GM18505 (cell line): ENCODE results near the gene PPP1CC.

ENCODE experiments used
- ATAC-seq: cut with Tn5 transposase; IDR thresholded peaks from one replicate; pipeline ENCODE4 v1.9.1; 2021; ENCODE audit not compliant: unreplicated experiment
- POLR2A ChIP-seq: IDR thresholded peaks from 4 replicates; pipeline ENCODE4 v1.6.1; 2011; ENCODE audit warnings: borderline replicate concordance; ENCODE audit not compliant: insufficient read depth, insufficient read length; ENCODE audit errors: extremely low read depth

Gene PPP1CC

DNA sequence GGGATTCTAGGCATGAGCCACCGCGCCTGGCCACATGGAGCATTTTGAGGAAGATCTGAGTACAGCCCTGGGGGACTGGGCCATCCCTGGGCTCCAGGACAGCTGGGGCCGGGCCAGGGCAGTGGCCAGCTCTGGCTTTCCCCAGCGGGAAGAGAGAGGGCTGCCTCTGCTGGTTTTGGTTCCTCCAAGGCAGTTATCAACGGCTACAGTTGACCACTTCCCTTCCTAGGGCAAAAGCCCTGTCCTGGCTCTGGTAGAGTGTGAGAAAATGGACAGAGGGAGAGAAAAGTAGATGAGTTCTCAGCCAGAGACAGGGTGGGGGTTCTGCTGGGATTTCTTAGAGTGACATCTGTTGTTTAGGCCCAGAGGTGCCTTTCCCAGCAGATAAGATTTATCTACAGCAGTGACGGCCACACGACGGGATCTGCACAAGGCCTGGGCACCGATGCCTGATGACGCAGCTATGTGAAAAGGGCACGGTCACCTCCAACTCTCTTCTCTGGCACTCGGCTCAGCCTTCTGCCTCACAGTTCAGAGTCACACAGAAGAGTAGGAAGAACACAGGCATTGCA lies 48.3 kb downstream of the PPP1CC start:
- TF ChIP-seq POLR2A = no peak
- no peak for ATAC-seq

GRCh38 chr12:110693731-110694130 lies 49.0 kb downstream of the PPP1CC start:
- no peak for ATAC-seq

GRCh38 chr12:110690127-110690430 lies 52.6 kb downstream of the PPP1CC start:
- ATAC-seq = no peak
- no peak for TF ChIP-seq POLR2A

More at GRCh38 chr12:110693731-110694130, 49.0 kb downstream of the PPP1CC start:
- TF ChIP-seq POLR2A = no peak

GRCh38 chr12:110689281-110690126 lies 53.2 kb downstream of the PPP1CC start:
- TF ChIP-seq POLR2A = peak; percentile 75
- ATAC-seq = peak; percentile 40

DNA sequence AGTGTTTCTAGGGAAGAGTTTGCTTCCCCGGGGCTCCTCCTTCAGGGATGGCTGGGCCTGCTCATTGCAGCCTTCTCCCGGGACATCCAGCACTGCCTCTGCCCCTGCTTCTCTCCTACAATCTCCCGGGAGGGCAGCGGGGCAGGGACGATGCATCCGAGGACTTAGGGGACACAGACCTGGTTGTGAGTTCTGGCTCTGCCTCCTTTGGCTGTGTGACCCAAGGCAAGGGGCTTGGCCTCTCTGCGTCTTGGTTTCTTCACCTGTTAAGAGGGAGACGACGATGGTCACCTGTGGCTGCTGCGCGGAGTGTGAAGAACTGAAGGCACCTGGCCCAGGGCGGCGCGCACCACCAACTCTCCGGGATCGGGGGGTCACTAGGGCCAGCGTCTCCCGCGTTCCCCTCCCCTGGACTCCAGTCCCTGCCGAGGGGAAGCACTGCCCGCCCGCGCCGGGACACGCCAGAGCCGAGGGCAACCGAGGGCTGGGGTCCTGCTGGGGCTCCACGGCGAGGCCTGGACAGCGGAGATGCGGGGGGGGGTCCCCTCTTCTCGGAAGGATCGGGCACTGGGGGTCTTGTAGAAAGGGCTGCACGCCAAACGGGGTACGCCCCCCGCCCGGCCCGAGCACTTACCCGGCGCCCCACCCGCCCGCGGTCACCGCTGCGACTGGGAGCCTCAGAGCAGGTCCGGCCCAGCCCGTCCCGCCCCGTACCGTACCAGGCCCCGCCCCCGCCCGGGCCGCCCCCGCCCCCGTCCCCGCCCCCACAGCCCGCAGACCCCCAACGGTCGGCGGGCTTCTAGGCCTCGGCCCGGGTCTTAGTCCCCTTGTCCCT lies 54.0 kb downstream of the PPP1CC start, which contains the start of gene HVCN1:
TSS of gene HVCN1 (minus strand) at position 670 of the 835 bp plus-strand sequence. CDS start 5,870 bp downstream, outside the sequence.
- peak; percentile 27 for ATAC-seq
- no peak for TF ChIP-seq POLR2A

DNA sequence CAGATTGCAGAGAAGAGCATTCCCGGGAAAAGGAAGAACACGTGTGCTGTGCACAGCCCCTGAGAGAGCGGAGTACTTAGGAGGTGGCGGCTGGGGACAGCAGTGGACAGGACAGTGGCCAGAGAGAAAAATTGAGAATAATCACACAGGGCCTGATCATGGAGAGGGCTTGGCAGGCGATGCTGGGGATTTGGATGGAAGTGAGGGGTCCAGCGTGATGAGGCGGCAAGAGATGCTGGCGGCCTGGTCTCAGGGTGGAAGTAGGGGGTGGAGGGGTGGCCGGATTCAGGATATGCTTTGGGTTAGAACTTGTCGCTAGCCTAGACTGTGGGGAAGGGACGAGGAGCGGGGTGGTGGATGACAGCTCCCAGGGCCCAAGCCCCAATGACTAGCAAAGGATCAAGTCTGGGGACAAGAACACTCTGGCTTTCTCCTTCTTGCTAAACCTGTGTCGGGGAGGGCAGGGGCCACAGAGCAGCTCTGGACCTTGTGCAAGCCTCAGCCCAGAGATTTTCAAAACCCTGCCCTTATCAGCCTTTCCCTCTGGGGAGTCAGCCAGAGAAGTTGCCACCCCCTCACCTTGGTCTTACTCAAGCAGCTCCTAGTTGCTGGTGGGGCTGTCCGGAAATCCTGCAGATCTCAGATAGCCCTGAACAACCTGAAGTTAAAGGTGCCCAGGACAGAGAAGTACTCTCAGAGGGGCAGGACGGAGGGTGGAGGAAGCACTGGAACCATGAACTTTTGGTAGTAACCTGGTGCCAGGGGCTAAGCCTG lies 55.1 kb downstream of the PPP1CC start:
- ATAC-seq = no peak
- TF ChIP-seq POLR2A = peak; percentile 63

DNA sequence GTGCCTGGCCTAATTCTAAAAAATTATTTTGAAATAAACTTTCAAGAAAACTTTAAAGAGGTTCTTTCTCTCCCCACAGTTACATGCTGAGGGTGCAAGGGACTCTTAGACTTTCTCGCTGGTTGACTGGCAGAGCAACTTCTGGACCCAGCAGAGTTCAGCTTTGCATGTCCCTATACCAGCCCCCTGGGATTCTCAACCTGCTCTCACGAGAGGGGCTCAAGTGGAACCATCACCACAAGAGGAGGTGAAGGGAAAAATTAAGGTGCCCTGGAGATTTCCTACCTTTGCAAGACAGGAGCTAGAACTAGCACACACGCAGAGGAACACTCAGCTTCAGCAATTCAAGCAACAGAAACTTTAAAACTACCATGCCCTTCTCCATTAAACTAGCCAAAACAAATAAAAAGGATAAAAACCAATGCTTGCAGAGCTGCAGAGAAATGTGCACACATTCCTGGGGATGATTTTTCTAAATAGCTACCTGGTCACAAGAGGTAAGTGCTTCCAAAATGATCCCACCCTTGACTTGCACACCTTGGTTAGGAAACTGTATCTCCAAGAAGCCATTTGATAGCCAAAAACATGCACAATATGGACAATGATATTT lies 56.3 kb downstream of the PPP1CC start:
- no peak for TF ChIP-seq POLR2A
- ATAC-seq = no peak

GRCh38 chr12:110684312-110684836 lies 58.3 kb downstream of the PPP1CC start:
- TF ChIP-seq POLR2A = peak; percentile 39
- no peak for ATAC-seq

- no peak for ATAC-seq
- no peak for TF ChIP-seq POLR2A
Observed at GRCh38 chr12:110683888-110684287, 58.8 kb downstream of the PPP1CC start.

DNA sequence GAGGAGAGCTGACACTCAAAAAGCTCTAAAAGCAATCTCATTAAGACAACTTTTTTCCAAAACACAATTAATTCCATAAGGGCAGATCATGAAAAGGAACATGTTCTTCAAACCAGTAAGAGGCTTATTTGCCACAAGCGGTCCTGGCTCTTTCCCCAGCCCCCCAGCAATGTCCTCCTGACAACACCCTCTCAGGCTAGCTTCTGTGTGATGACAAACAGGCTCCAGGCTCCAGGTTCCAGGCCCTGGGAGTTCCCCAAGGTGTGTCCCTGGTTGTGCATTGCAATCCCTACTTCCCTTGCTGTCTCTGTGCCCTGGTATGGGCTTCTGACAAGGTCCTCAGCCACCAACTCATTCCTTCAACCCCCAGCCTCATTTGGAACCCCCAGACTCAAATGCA lies 62.7 kb downstream of the PPP1CC start:
- no peak for ATAC-seq
- no peak for TF ChIP-seq POLR2A

- TF ChIP-seq POLR2A = no peak
- no peak for ATAC-seq
Observed at GRCh38 chr12:110679201-110679600, 63.5 kb downstream of the PPP1CC start.

DNA sequence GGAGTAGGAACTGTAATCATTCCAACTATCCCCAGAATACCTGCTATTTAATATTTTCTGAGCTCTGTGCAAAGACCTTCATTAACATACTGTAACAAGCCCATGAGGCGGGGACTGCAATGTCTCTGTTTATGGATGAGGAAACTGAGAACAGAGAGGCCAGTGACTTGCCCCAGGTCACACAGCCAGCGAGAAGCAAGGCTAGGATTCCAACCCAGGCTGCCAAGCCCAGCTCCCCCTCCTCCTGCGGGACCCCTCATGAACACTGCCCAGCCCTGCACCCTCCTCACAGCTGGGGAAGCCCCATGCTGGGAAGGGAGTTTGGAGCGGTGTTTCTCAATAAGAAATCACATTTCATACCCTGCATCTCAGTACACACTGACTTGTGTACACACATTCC lies 64.7 kb downstream of the PPP1CC start:
- no peak for ATAC-seq
- TF ChIP-seq POLR2A = no peak
